ENCODE results near the gene ACADVL. TPM values are rescaled to one million over a fixed set of nuclear protein-coding genes. Genes with fewer than 3 reads are reported as not detected.

ACADVL gene
- total RNA-seq, 1 experiment from 2014 or later, result 283 TPM

- peaks cover 0 to 2% of the 10 kb centered on the region in 2 experiments; a peak in 2 of 5 replicates for H3K9me3 Mint-ChIP-seq
- Histone ChIP-seq H3K79me1 (ENCODE audit: insufficient read depth, low read depth, low read length, poor library complexity, severe bottlenecking) (peaks cover 9% of the 10 kb centered on the region), H2BK12ac (ENCODE audit: insufficient read length, low read depth, low read length) (no peak within 1 kb of the TSS), H2AK5ac (ENCODE audit: insufficient read length, low read length) (no peak within 1 kb of the TSS), H3K27me3 (ENCODE audit: insufficient read depth, low read length) (no peaks in the 10 kb centered on the region), H3K4ac (ENCODE audit: low read depth, low read length) (no peak within 1 kb of the TSS), H3T11ph (ENCODE audit: low read length) (no peak within 1 kb of the TSS), H3K9me3 (ENCODE audit: control insufficient read depth, low read depth, low read length) (no peaks in the 10 kb centered on the region), H3K27ac (ENCODE audit: insufficient read length, low read depth, low read length) (no peak within 1 kb of the TSS), H4K5ac (ENCODE audit: insufficient read length, low read depth, low read length) (no peak within 1 kb of the TSS), H3K23ac (ENCODE audit: insufficient read length, low read depth, low read length) (no peak within 1 kb of the TSS), H2AFZ (ENCODE audit: low read length) (no peak within 1 kb of the TSS), H3K4me1 (ENCODE audit: insufficient read depth, low read length) (no peaks in the 10 kb centered on the region), H3K4me2 (ENCODE audit: insufficient read depth, insufficient read length, low read length) (peak within 1 kb of the TSS; percentile 61), H3K9ac (ENCODE audit: extremely low read depth, insufficient read length, low read length) (peak within 1 kb of the TSS; percentile 72), H3K79me2 (ENCODE audit: insufficient read depth, low read length) (peaks cover 8% of the 10 kb centered on the region; the same call in 1 of the 2 replicates), H2BK5ac (ENCODE audit: insufficient read length, low read length) (no peak within 1 kb of the TSS), H2BK20ac (ENCODE audit: low read depth, low read length, poor library complexity, severe bottlenecking) (no peak within 1 kb of the TSS), H4K91ac (ENCODE audit: insufficient read length, low read depth, low read length) (no peak within 1 kb of the TSS), H4K8ac (replicated peaks; ENCODE audit: insufficient read length, low read depth, low read length) (no peak within 1 kb of the TSS), H4K20me1 (ENCODE audit: control insufficient read depth, insufficient read depth, insufficient read length) (no peaks in the 10 kb centered on the region), H3K14ac (ENCODE audit: insufficient read depth, low read length) (peak within 1 kb of the TSS; percentile 66), H3K23me2 (ENCODE audit: insufficient read length, low read depth, low read length, poor library complexity, severe bottlenecking) (peaks cover 7% of the 10 kb centered on the region), H2BK120ac (ENCODE audit: low read depth, low read length, poor library complexity, severe bottlenecking) (no peak within 1 kb of the TSS), H2BK15ac (ENCODE audit: low read depth, low read length) (no peak within 1 kb of the TSS), H3K56ac (ENCODE audit: insufficient read length, low read depth, low read length) (no peak within 1 kb of the TSS), H3K18ac (ENCODE audit: insufficient read length, low read depth, low read length) (peak within 1 kb of the TSS; percentile 51)
- no CpG with 5 or more reads among the region's 72 CpGs for WGBS (ENCODE audit: extremely low coverage, insufficient read length, low lambda C conversion rate)
- no peak for TF ChIP-seq CTCF (conservative IDR thresholded peaks at IDR 0.05)
- peak within 1 kb of the TSS; percentile 95 to 99 (median 97); a peak in 6 of 7 replicates for H3K27ac Mint-ChIP-seq
- H3K4me3 Mint-ChIP-seq, result peak within 1 kb of the TSS; percentile 95 to 97
- no peaks in the 10 kb centered on the region; the same call in 1 of the 2 replicates for H3K27me3 Mint-ChIP-seq (ENCODE audit: low read depth)
- DNase-seq, result peak; percentile 100
- peaks cover 33 to 63% (median 55%) of the 10 kb centered on the region in 3 experiments for H3K36me3 Mint-ChIP-seq (ENCODE audit: insufficient read depth in 1 of 3, low read depth in 3 of 3)
- H3K4me1 Mint-ChIP-seq, result peaks cover 42 to 52% of the 10 kb centered on the region in 2 experiments
These were observed 19.6 kb downstream of the ACADVL start, which contains the start of gene PHF23 for GRCh38 chr17:7239091-7240027. PHF23 (minus strand) TSS chr17:7239457; CDS start chr17:7239279, 178 bp downstream.
